IMR-90 (cell line): Measurements from ENCODE around the gene ATPAF1. TPM values are rescaled to one million over a fixed set of nuclear protein-coding genes. Genes with fewer than 3 reads are reported as not detected.

ENCODE experiments used
- ATAC-seq: fragments of 200-7000 bp; cut with Tn5 transposase; 2 replicates; pipeline ENCODE4 v1.9.1; 2020; ENCODE audit warnings: low read depth, mild to moderate bottlenecking, moderate library complexity
- BruUV-seq: library from RNA; stranded (reverse); fragments of 400-500 nt; replicated peaks from 2 replicates; lab custom pipeline; 2021; lab: Mats Ljungman, UMichigan
- CTCF ChIA-PET: fragments of 300-600 bp; formaldehyde crosslinking; extraction: SDS; loops from one replicate; lab custom pipeline; 2021; ENCODE audit warnings: antibody characterized with exemption; lab: Yijun Ruan, JAX
- POLR2A ChIA-PET: fragments of 300-600 bp; sonication (Branson Sonifier 250); formaldehyde crosslinking; loops from one replicate; lab custom pipeline; 2022; ENCODE audit warnings: antibody characterized with exemption; ENCODE audit not compliant: unreplicated experiment; lab: Charles Lee
- DNase-seq: peaks from one replicate; pipeline ENCODE4 v3.0.0; 2013
- H2AFZ ChIP-seq: replicated peaks from 2 replicates; pipeline ENCODE3; 2013; ENCODE audit warnings: low read length, mild to moderate bottlenecking; ENCODE audit not compliant: poor library complexity
- H2AK5ac ChIP-seq: 2 replicates; pipeline ENCODE4 v1.6.1; 2013; ENCODE audit warnings: low read depth, low read length, inconsistent platforms
- H2AK9ac ChIP-seq: replicated peaks from 2 replicates; pipeline ENCODE3; 2013; ENCODE audit warnings: mild to moderate bottlenecking, low read depth, low read length, moderate library complexity; ENCODE audit not compliant: poor library complexity
- H2BK120ac ChIP-seq: 2 replicates; pipeline ENCODE4 v1.6.1; 2013; ENCODE audit warnings: low read depth, low read length, inconsistent platforms
- H2BK15ac ChIP-seq: 3 replicates; pipeline ENCODE4 v1.6.1; 2013; ENCODE audit warnings: low read depth, low read length, inconsistent platforms
- H2BK20ac ChIP-seq: 2 replicates; pipeline ENCODE4 v1.6.1; 2013; ENCODE audit warnings: low read depth, mild to moderate bottlenecking, inconsistent platforms, low read length, moderate library complexity
- H2BK5ac ChIP-seq: 2 replicates; pipeline ENCODE4 v1.6.1; 2013; ENCODE audit warnings: mild to moderate bottlenecking, low read depth, low read length, inconsistent platforms; ENCODE audit not compliant: poor library complexity, severe bottlenecking
- H3K14ac ChIP-seq: replicated peaks from 2 replicates; pipeline ENCODE4 v1.6.1; 2013; ENCODE audit warnings: low read depth, low read length, inconsistent platforms
- H3K18ac ChIP-seq: 2 replicates; pipeline ENCODE4 v1.6.1; 2013; ENCODE audit warnings: low read depth, low read length, control low read depth
- H3K23ac ChIP-seq: 2 replicates; pipeline ENCODE4 v1.6.1; 2013; ENCODE audit warnings: low read depth, low read length, inconsistent platforms
- H3K27ac ChIP-seq: 2 replicates; pipeline ENCODE4 v1.5.1; 2013; ENCODE audit warnings: mild to moderate bottlenecking, control low read depth, low read length; ENCODE audit not compliant: insufficient read depth
- H3K27me3 ChIP-seq: 2 replicates; pipeline ENCODE4 v1.6.1; 2013; ENCODE audit warnings: low read length; ENCODE audit not compliant: control insufficient read depth, insufficient read depth
- H3K36me3 ChIP-seq: 2 replicates; pipeline ENCODE4 v1.6.1; 2013; ENCODE audit warnings: low read length, mixed read lengths; ENCODE audit not compliant: control insufficient read depth, insufficient read depth
- H3K4ac ChIP-seq: 2 replicates; pipeline ENCODE4 v1.6.1; 2013; ENCODE audit warnings: low read depth, low read length, inconsistent platforms
- H3K4me1 ChIP-seq: 2 replicates; pipeline ENCODE4 v1.6.1; 2013; ENCODE audit warnings: low read length, mixed read lengths; ENCODE audit not compliant: control insufficient read depth, insufficient read depth
- H3K4me2 ChIP-seq: 2 replicates; pipeline ENCODE4 v1.6.1; 2013; ENCODE audit warnings: low read depth, mild to moderate bottlenecking, control low read depth, low read length, moderate library complexity
- H3K4me3 ChIP-seq: 2 replicates; pipeline ENCODE4 v1.5.1; 2013; ENCODE audit warnings: low read depth, mild to moderate bottlenecking, control low read depth, low read length, moderate library complexity; ENCODE audit not compliant: insufficient read depth
- H3K56ac ChIP-seq: 2 replicates; pipeline ENCODE4 v1.6.1; 2013; ENCODE audit warnings: low read length, inconsistent platforms; ENCODE audit not compliant: insufficient read depth; ENCODE audit errors: extremely low read depth
- H3K79me1 ChIP-seq, 2 experiments: 2 replicates each; pipeline ENCODE4 v1.6.1; 2013; ENCODE audit warnings: low read length in 2 of 2, inconsistent platforms in 1 of 2, low read depth in 1 of 2
- H3K9ac ChIP-seq: 2 replicates; pipeline ENCODE4 v1.6.1; 2013; ENCODE audit warnings: low read depth, low read length, control low read depth
- H3K9me1 ChIP-seq: 2 replicates; pipeline ENCODE4 v1.6.1; 2013; ENCODE audit warnings: low read length, inconsistent platforms; ENCODE audit not compliant: insufficient read depth
- H3K9me3 ChIP-seq: 2 replicates; pipeline ENCODE4 v1.6.1; 2013; ENCODE audit warnings: low read length; ENCODE audit not compliant: control insufficient read depth, insufficient read depth
- H4K20me1 ChIP-seq: 2 replicates; pipeline ENCODE4 v1.6.1; 2013; ENCODE audit warnings: low read length, inconsistent platforms; ENCODE audit not compliant: insufficient read depth
- H4K5ac ChIP-seq: 2 replicates; pipeline ENCODE4 v1.6.1; 2013; ENCODE audit warnings: mild to moderate bottlenecking, low read depth, low read length, control low read depth
- H4K8ac ChIP-seq, 2 experiments: 2 replicates each; pipeline ENCODE4 v1.6.1; 2013; ENCODE audit warnings: low read depth in 2 of 2, low read length in 2 of 2, control low read depth in 1 of 2, inconsistent platforms in 1 of 2
- H4K91ac ChIP-seq: 2 replicates; pipeline ENCODE4 v1.6.1; 2013; ENCODE audit warnings: low read depth, low read length, inconsistent platforms; ENCODE audit not compliant: insufficient read depth
- CEBPB ChIP-seq: IDR thresholded peaks from 2 replicates; pipeline ENCODE4 v1.6.1; 2012; ENCODE audit warnings: low read depth, low read length, improper control_type of control experiment
- CHD1 ChIP-seq: IDR thresholded peaks from 2 replicates; pipeline ENCODE4 v1.6.1; 2012; ENCODE audit warnings: low read depth, low read length, improper control_type of control experiment
- MXI1 ChIP-seq: IDR thresholded peaks from 2 replicates; pipeline ENCODE4 v1.6.1; 2012; ENCODE audit warnings: low read depth, mild to moderate bottlenecking, low read length, moderate library complexity, borderline replicate concordance
- RAD21 ChIP-seq: IDR thresholded peaks from 2 replicates; pipeline ENCODE4 v1.6.1; 2012; ENCODE audit warnings: low read length, improper control_type of control experiment
- SMC3 ChIP-seq: fragments of 150-350 bp; IDR thresholded peaks from 2 replicates; pipeline ENCODE4 v1.6.1; 2016; ENCODE audit warnings: low read depth, mild to moderate bottlenecking, antibody characterized with exemption, low read length, moderate library complexity
- WGBS, 2 experiments: methylation state at CpG; one replicate each; pipeline versions ENCODE4 v1.1.5 to v1.1.7; 2013; ENCODE audit warnings: missing lambda C conversion rate in 2 of 2; ENCODE audit not compliant: insufficient read length in 1 of 2; ENCODE audit errors: extremely low coverage in 2 of 2; 5-methylcytosine and 5-hydroxymethylcytosine counted together
- dilution Hi-C: fragments of 300-500 bp; cut with HindIII; formaldehyde crosslinking; loops from one replicate; pipeline ENCODE4 v1.14.3; 2018; ENCODE audit warnings: low sequenced_read_pairs; ENCODE audit not compliant: unreplicated experiment
- in situ Hi-C: fragments of 300-500 bp; cut with MboI; formaldehyde crosslinking; loops from 3 replicates; pipeline ENCODE4 v1.14.3; 2019; ENCODE audit warnings: low sequenced_read_pairs, inconsistent platforms, mixed read lengths
- intact Hi-C: fragments of 100-400 bp; cut with micrococcal nuclease; formaldehyde crosslinking; loops from 2 replicates; pipeline ENCODE4 v1.10.0; 2022
- polyA plus RNA-seq, 3 experiments: library from polyadenylated mRNA; depleted of rRNA; stranded (reverse); fragments of >200 nt; gene quantifications; 2 replicates each; pipeline ENCODE4 v1.2.3, GENCODE V29; 2012; ENCODE audit warnings: low replicate concordance in 1 of 3
- total RNA-seq: library from RNA; depleted of rRNA; stranded (reverse); fragments of >200 nt; gene quantifications from 2 replicates; pipeline ENCODE4 v1.2.3, GENCODE V29; 2012

ATPAF1 gene
- total and polyA plus RNA-seq, 2 of the 4 experiments (the other 2 are of a cell fraction), result 55.5 to 80.3 TPM

GRCh38 chr1:46617108-46617800, 50.9 kb downstream of the ATPAF1 start:
- H3K18ac ChIP-seq, result peak overlapping the region; percentile 26; the same call in 1 of the 2 replicates
- dilution Hi-C loops (no loop called here), in situ Hi-C loops (no loop called here), intact Hi-C loops (loop anchor here (5.0 kb wide), 1 partner anchor 100 kb away; the partner anchor contains the start of gene EFCAB14)
- H3K9me1 ChIP-seq, result peaks cover 23% of the 10 kb centered on the region
- peak overlapping the region; percentile 32; the same call in 1 of the 2 replicates for H2AK5ac ChIP-seq
- no peak overlapping the region for H3K56ac ChIP-seq
- CTCF ChIA-PET, result interaction anchor here (0.8 to 1.3 kb wide), 3 partner anchors 13 to 108 kb away, joined by 3 to 4 read pairs (median 3); partner anchors contain the start of gene MKNK1
- WGBS, 2 experiments, result 100% methylated on average over 1 of the region's 10 CpGs; no CpG with 5 or more reads in 1 of the 2 experiments
- 0 out of 2 replicates have a peak, but pooled peaks cover 8% of the 10 kb centered on the region for H4K20me1 ChIP-seq
- peak overlapping the region; percentile 55 for H3K4ac ChIP-seq
- H2BK120ac ChIP-seq, result peak overlapping the region; percentile 66
- BruUV-seq, result no TSS peak
- H4K5ac ChIP-seq, result peak overlapping the region; percentile 65
- H3K4me1 ChIP-seq, result peaks cover 18% of the 10 kb centered on the region
- H2BK20ac ChIP-seq, result peak overlapping the region; percentile 3
- no peaks in the 10 kb centered on the region for H3K27me3 ChIP-seq
- H3K9me3 ChIP-seq, result no peaks in the 10 kb centered on the region
- peak overlapping the region; percentile 83 for H3K4me2 ChIP-seq
- H3K9ac ChIP-seq, result peak overlapping the region; percentile 50
- peaks cover 14 to 36% of the 10 kb centered on the region in 2 experiments for H3K79me1 ChIP-seq
- H4K91ac ChIP-seq, result peak overlapping the region; percentile 76
- DNase-seq (no peak), ATAC-seq (peak; percentile 31)
- H2BK15ac ChIP-seq, result peak overlapping the region; percentile 69; the same call in 1 of the 3 replicates
- peak overlapping the region; percentile 89 for H3K4me3 ChIP-seq
- peak overlapping the region; percentile 58 for H3K14ac ChIP-seq
- peak overlapping the region; percentile 94 for H2AK9ac ChIP-seq
- H3K36me3 ChIP-seq, result peaks cover 5% of the 10 kb centered on the region; the same call in 1 of the 2 replicates
- peak overlapping the region; percentile 85 to 93 for H4K8ac ChIP-seq
- POLR2A ChIA-PET, result no interaction called here
- peak overlapping the region; percentile 100 for H2AFZ ChIP-seq
- peak overlapping the region; percentile 30 for H3K23ac ChIP-seq
- TF ChIP-seq CHD1, result no peak
- no peak for TF ChIP-seq SMC3
- no peak for TF ChIP-seq CEBPB
- no peak for TF ChIP-seq MXI1
- no peak for TF ChIP-seq RAD21
- H3K27ac ChIP-seq, result peak overlapping the region; percentile 55
- H2BK5ac ChIP-seq, result peak overlapping the region; percentile 59
